Measurements from ENCODE around the gene ELOVL1. TPM values are rescaled to one million over a fixed set of nuclear protein-coding genes. Genes with fewer than 3 reads are reported as not detected.
"Not testable (repeated sequence)": the region's sequence is repeated elsewhere in the genome, so short reads cannot be mapped to it uniquely, and the experiment has no call there.

The ELOVL1 gene
- polyA plus RNA-seq (ENCODE audit: insufficient read length), result 84.1 TPM
- long read RNA-seq, donor 1, transcript ELOVL1-201 (8 exons, 1,477 nt), result major isoform, 26 of 46 reads
- long read RNA-seq, donor 1, partial matches to known transcripts, result 16 of 46 reads
- long read RNA-seq, donor 1, other reads (novel, unspliced or antisense), result 0 of 46 reads
- long read RNA-seq, donor 2, transcript ELOVL1-201 (8 exons, 1,477 nt), result major isoform, 19 of 35 reads
- long read RNA-seq, donor 2, partial matches to known transcripts, result 13 of 35 reads
- long read RNA-seq, donor 2, other reads (novel, unspliced or antisense), result 0 of 35 reads
- long read RNA-seq, donor 3, transcript ELOVL1-201 (8 exons, 1,477 nt), result major isoform, 19 of 28 reads
- long read RNA-seq, donor 3, partial matches to known transcripts, result 6 of 28 reads
- long read RNA-seq, donor 3, other reads (novel, unspliced or antisense), result 0 of 28 reads
- long read RNA-seq, donor 4, partial matches to known transcripts, result 0 of 5 reads
- long read RNA-seq, donor 4, other reads (novel, unspliced or antisense), result 0 of 5 reads
- long read RNA-seq, donor 5, transcript ELOVL1-201 (8 exons, 1,477 nt), result major isoform, 36 of 56 reads
- long read RNA-seq, donor 5, transcript ELOVL1-212 (7 exons, 828 nt), result minor isoform, 8 of 56 reads
- long read RNA-seq, donor 5, partial matches to known transcripts, result 7 of 56 reads
- long read RNA-seq, donor 5, other reads (novel, unspliced or antisense), result 0 of 56 reads
- long read RNA-seq, donor 6, transcript ELOVL1-201 (8 exons, 1,477 nt), result major isoform, 29 of 52 reads
- long read RNA-seq, donor 6, partial matches to known transcripts, result 21 of 52 reads
- long read RNA-seq, donor 6, other reads (novel, unspliced or antisense), result 0 of 52 reads
- long read RNA-seq, donor 7, transcript ELOVL1-201 (8 exons, 1,477 nt), result major isoform, 26 of 41 reads
- long read RNA-seq, donor 7, partial matches to known transcripts, result 11 of 41 reads
- long read RNA-seq, donor 7, other reads (novel, unspliced or antisense), result 0 of 41 reads
- long read RNA-seq, donor 8, transcript ELOVL1-201 (8 exons, 1,477 nt), result major isoform, 12 of 13 reads
- long read RNA-seq, donor 8, partial matches to known transcripts, result 0 of 13 reads
- long read RNA-seq, donor 8, other reads (novel, unspliced or antisense), result 0 of 13 reads

DNA sequence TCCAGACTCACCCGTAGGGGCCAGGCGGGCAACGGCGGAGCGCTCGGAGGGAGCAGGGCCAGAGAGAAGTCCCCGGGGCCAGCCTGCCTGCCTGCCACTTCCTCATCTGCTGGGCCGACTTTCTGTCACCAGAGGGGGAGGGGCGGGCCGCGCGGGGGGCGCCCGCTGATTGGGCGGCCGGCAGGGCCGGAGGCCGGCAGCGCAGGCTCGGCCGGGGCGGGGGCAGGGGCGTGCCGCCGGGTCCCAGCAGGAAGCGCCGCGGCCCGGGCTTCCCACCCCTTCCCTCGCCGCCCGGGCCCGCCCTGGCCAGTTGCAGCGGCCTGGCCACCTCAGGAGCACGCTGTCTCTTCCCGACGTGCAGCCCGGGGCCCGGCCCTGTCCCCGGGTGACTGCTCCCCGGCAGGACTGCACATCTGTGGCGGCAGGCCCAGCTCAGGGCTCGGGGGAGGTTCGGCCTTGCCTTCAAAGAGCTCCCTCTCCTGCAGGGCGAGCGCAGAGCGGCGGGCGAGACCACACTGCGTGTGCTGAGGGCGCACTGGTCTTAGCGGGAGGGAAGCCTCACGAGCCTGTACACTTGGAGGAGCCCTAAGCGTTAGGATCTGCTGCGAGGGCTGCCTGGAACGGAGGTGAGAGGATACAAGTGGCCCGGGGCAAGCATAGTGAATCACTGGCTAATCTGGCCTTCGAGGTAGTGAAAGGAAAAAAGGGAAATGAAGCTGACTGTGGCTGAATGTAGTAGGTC is at the start of gene ELOVL1:
Gene ELOVL1, minus strand, starts transcription at position 108 of the 742 bp plus-strand sequence. CDS start 2,402 bp downstream, outside the sequence.
- DNase-seq, result peak; percentile 85

DNA sequence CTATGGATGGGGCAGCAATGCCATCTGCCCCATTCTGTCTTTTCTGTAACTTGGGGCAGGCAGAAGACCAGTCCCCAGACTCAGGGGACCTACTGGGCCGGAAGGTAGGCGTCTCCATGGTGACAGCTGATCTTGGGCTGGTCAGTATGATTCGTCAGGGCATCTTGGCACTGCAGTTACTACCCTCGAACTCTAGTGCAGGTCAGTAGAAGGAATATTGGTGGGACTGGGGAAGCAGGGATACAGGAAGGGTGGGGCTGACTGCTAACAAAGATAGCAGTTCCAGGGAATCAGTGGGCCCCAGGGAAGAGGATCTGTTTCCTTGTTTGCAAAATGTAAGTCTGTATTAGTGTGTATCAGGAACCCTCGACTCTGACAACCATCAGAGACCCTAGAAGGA is 48.1 kb upstream of the ELOVL1 start:
- DNase-seq, result no peak

DNA sequence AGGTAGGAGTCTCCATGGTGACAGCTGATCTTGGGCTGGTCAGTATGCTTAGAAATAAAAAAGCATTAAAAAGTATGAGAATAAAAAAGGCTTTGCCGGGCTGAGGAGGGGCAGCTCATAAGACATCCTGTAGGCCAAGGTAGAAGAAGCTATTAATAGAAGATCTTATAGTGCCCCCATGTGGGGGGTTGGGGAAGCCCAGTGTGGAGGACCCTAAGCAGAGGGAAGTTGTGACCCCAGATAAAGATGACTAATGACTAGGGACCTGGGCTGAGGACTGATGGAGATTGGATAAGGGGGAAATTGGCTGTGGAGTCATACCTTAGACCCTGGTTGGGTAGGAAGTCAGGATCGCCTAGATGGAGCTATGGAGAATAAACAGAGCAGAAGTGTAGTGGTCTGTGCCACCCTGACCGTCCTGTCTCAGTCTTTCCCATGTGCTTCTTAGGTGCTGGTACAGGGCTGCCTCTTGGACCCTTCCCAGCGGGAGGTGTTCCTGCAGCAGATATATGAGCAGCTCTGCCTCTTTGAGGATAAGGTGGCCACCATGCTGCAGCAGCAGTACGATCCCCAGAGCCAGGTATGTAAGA is 46.9 kb upstream of the ELOVL1 start:
- DNase-seq, result peak; percentile 42

DNA sequence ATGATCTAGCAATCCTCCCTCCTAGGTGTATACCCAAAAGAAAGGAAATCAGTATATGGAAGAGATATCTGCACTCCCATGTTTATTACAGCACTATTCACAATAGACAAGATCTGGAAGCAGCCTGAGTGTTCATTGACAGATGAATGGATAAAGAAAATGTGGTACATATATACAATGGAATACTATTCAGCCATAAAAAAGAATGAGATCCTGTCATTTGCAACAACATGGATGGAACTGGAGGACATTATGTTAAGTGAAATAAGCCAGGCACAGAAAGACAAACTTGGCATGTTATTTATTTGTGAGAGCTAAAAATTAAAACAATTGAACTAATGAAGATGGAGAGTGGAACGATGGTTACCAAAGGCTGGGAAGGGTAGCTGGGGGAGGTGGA is 45.6 kb upstream of the ELOVL1 start:
- not testable (repeated sequence) for DNase-seq

DNA sequence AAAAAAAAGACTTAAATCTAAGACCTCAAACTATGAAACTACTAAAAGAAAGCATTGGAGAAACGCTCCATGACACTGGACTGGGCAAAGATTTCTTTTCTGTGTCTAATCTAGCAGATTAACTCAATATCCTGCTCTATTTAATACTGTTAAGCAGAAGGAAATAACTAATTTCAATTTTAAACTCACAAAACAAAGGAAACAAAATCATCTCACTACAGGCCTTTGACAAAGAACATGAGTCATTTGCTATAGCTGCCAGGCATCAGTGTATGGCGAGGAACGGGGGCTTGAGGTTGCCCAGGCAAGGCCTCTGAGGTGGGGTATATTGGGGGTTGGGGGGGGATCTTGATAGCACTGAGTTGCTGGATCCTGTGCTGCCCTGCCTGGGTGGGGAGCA is 42.8 kb upstream of the ELOVL1 start:
- no peak for DNase-seq

DNA sequence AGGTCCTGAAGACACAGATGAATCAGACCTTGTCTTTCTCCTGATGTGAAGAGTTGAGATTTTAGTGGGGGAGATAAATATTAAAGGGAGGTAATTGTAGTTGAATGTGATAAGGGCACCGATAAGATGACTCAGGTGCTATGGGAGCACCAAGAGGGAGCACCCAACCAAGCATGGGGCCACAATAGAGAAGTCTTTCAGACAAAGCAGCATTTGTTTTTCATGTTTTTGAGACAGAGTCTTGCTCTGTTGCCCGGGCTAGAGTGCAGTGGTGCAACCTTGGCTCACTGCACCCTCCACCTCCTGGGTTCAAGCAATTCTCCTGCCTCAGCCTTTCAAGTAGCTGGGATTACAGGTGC is 38.0 kb upstream of the ELOVL1 start:
- DNase-seq, result no peak

DNA sequence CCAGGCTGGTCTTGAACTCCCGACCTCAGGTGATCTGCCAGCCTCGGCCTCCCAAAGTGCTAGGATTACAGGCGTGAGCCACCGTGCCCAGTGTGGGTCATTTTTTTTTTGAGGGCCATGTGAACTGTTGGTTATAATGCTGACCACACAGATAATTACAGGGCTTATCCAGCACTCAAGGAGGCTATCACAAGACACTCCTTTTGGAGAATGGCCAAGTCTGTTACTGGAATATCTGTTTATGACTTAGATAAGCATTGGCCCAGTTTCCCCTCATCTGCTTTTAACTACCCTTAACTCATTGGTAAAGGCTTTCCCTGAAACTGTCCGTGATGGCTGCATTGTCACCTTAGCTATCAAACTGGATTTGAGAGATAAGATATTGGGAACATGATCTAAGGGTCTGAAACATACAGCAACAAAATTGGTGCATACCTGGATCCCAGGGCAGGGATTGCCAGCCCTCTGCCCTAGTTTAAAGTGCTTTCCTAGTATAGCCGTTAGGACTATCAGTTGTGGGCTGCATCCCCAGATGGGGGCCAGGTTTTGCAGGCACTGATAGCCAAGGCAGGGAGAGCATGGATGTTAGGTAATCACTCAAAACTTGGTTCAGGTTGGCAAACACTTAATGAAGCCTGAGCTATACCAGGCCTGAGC is 37.5 kb upstream of the ELOVL1 start:
- no peak for DNase-seq

DNA sequence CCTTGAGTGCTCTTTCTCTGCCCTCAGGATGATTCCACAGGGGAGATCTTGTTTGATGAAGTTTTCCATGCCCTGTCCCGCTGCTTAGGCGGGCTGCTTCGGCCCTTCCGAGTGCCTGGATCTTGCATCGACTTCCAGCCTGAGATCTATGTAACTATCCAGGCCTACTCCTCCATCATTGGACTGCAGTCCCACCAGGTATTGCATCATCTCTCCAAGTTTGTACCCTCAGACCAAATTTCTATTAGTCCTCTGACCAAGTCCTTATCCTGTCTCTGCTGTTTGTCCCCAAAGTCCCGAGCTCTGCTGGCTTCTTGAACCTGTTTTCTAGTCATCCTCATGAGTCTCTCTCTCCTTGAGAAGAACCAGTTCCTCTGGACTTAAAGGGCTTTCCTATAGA is 36.5 kb upstream of the ELOVL1 start:
- no peak for DNase-seq

DNA sequence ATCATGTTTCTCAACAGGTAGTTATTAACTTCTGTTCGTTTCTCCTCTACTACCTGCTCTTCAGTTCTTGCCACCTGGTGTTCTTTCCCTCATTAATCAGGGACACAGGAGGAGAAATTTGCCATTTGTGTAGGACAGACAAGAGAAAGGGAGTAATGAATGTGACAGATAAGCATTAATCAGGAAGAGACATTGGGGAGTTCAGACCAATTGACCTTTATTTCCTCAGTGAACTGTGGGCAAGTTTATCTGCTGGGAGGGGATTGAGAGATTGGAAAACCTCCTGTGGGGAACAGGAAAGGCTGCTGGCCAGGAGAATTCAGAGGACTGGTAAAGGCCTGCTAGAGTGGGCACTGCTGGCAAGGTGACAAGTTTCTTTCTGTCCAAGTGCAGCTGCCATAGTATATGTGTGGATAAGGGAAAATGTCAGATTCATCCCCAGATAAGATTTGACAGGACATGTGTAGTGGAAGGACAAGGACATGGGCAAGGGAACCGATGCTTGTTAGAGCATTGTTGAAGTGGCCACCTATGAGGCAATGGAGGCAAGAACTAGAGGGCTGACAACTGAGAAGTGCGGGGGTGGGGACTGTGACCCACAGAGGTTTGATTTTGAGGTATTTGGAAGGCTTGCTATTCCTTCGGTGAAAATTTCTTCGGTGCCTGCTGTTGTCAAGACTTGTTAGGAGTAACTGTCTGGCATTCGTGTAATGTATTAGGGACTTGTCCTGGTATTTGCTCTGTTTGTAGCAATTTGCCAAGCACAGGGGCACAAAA is 34.5 kb upstream of the ELOVL1 start:
- no peak for DNase-seq

DNA sequence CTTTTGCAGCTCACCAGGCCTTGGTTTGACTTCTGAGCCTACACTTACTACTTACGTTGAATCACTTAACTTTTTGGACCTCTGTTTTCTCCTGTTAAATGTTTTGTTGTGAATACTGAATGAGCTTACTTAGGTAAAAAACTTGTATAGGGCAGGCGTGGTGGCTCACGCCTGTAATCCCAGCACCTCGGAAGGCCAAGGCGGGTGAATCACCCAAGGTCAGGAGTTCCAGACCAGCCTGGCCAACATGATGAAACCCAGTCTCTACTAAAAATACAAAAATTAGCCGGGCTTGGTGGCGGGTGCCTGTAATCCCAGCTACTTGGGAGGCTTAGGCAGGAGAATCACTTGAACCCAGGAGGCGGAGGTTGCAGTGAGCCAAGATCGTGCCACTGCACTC is 32.6 kb upstream of the ELOVL1 start:
- DNase-seq, result not testable (repeated sequence)

DNA sequence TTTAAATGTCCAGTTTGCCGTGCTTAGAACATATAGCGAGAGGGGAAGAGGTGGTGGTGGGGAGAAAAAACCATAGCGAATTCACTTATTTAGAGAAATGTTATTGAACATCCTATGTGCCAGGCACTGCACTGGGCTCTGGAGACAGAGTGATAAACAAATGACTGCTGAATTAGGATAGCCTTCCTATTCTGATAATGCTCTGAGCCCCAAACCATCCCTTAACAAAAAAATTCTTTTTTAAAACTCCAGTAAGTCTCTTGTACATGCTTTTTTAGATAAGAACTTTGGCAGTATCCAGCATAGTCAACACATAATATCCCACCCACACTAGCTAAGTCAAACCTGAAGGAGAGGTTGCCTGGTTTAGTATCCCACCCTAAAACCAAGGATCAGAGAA is 30.4 kb upstream of the ELOVL1 start:
- no peak for DNase-seq

DNA sequence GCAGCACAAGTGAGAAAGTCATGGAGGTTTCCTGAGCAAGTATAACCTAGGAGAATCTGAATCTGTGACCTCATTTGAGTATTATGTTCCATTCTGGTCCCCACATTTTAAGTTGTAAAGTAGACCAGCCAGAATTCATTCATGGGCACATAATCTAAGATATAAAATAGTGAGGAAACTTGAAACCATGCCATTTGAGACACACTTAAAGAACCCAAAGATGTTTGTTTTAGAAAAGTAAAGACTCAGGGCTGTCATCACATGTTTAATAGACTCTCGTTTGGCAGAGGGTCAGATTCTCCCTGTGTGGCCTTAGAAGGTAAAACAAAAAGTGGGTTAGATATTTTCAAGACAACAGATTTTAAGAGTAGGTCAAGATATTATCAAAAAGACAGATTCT is 28.2 kb upstream of the ELOVL1 start:
- DNase-seq, result no peak

DNA sequence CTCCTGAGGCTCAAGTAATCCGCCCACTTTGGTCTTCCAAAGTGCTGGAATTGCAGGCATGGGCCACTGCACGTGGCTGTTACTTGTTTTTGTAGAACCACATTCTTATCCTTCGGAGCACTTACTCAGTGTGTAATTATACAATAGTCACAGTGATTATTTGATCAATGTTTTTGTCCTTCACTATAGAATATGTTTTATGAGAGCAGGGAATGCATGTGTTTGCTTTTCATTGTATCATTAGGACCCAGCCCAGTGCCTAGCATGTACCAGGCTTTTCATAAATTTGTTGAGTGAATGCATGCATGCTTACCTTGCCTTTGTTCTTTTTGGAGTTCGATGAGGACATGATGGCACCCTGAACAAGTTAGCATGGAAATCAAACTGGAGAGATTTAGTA is 27.7 kb upstream of the ELOVL1 start:
- no peak for DNase-seq

DNA sequence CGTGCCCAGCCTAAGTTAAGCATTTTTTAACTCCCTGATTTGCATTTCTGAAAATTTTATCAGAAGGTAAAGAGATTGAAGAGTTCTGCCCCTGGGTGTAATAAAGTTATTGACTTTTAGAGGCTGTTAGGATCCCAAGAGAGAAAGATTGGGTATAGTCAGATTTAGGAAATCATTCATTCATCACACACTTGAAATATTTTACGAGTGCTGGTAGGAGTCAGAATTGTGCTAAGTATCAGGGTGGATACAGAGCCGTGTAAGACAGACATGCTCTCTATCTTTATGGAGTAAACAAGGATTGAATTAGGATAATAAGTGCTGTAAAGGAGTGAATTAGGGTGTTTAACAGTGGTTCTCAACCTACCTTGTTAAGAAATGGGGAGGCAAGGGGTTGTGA is 24.9 kb upstream of the ELOVL1 start:
- no peak for DNase-seq

DNA sequence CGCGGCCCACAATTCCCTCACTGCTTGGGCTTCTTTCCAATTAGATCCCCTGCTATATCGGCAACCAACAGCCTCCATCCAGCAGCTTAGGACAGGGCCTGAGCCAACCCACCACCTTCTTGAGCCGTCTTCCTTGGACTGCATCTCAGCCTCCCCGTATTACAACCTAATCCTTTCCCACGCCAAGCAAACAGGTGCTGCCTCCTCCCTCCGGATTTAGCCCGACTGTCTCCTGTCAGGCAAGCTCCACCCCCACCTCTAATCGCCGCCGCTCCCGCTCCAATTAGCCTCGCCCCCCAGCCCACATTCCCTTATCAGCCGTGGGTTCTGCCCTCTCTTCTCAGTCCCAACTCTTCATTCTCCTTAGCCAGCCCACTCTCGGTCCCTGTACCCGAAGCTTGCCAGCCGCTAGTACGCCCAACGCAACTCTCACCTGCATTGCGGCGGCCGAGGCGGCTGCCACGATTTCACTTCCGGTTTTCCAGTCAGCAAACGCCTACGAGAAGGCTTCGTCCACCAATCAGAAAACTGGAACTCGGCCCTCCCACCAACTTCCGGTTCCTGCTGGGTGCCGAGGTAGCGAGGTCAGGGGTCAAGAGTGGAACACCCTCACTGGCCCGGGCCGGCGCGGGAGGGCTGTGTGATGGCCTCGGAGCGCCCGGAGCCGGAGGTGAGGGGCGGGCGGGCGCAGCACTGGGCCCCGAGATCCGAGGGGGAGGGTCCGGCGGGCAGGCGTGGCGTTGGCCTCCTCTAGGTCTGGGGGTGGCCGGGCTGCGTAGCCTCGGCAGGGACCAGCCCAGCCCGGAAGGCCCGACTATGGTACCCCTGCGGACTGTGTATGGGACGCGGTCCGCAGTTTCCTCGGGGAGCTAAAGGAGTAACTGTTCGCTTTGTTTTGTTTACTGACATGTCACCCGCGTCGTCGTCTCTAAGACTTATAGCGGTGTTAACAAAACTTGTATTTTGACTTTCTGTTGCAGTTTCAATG is 21.8 kb upstream of the ELOVL1 start, which contains the start of the genes MED8 and SZT2:
Gene MED8, minus strand, starts transcription at position 475 of the 988 bp plus-strand sequence. Its CDS starts 36 bp downstream, at position 439.
Gene SZT2, plus strand, starts transcription at position 574 of the 988 bp plus-strand sequence. Its CDS starts 70 bp downstream, at position 644.
- DNase-seq, result peak; percentile 95

DNA sequence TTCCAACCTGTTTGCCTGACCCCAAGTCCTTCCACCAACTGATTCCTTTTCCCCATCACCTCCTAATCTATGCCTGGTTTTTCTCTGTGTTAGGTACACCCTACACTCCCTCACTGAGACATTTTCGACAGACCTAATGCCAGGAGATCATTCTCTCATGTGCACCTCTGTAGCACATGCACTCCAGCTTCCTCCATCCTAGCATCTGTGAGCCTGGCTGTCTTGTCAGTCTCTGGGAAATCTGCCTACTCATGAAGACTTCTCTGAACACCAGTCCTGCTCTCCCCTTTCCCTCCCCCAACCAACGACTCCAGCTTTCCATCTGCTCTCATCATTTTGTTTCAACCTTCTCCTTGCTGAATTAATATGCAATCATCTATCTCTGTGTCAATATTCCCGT is 20.8 kb upstream of the ELOVL1 start:
- no peak for DNase-seq

DNA sequence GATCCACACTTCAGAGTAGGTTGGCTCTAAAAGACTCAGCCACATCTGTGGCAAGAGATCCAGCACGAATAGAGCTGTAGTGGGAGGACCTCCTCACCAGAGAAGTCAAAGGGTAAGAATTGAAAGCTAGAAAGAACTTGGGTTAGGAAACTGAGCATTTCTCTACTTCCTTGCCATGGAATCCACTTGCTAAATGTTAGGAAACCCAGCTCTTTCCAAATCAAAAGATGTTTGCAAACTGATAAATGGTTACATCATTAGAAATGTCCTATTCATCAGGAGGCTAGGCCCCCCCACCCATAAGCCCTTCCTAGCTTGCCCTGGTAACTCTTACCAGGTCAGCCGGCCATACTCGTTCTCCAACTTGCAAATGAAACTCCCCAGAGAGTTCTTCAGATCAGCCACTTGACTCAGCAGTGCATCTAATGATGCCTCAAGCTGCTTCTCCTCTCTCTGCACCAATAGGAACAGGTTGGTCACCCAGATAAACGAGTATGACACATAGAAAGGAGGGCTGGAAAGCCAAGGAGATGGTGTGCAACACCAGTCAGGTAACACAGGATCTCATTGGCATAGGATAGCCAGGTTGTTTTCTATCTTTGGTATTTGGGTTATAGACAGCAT is 20.3 kb upstream of the ELOVL1 start:
- DNase-seq, result no peak

DNA sequence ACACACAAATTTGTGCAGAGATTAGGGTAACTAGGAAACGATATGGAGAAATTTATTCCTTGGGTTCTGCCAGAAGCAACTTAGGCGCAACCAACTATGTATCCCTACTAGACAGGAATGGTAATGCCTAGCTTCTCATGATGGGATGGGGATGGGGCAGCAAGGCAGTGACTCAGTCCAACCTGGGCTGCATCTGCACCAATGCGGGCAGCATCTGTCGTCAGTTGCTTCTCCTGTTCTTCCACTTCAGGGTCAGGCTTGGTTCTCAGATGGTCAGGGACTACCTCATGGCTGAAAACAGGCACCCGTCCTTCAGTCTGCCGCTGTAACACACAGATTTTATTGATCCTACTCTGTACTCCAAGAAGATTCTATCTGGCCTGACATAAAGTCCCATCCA is 18.9 kb upstream of the ELOVL1 start:
- DNase-seq, result no peak

All from left kidney (tissue), 8 donors.